GM12878 (cell line): Measurements from ENCODE around the gene KLHL36. TPM values are rescaled to one million over a fixed set of nuclear protein-coding genes. Genes with fewer than 3 reads are reported as not detected.

Source experiments
- ATF7 ChIP-seq: fragments of 450-650 bp; IDR thresholded peaks from 2 replicates; pipeline ENCODE4 v1.6.1; 2016; ENCODE audit warnings: low read depth, mild to moderate bottlenecking
- BCLAF1 ChIP-seq: fragments of 450-650 bp; IDR thresholded peaks from 2 replicates; pipeline ENCODE4 v1.6.1; 2017; ENCODE audit warnings: antibody characterized with exemption, mild to moderate bottlenecking, moderate library complexity
- BRCA1 ChIP-seq: IDR thresholded peaks from 2 replicates; pipeline ENCODE4 v1.6.1; 2011; ENCODE audit warnings: low read depth, low read length, improper control_type of control experiment
- GATAD2B ChIP-seq: fragments of 450-650 bp; conservative IDR thresholded peaks from 2 replicates; pipeline ENCODE4 v1.6.1; 2017; ENCODE audit warnings: low read depth, mild to moderate bottlenecking, moderate library complexity
- IRF4 ChIP-seq: IDR thresholded peaks from 2 replicates; pipeline ENCODE4 v1.6.1; 2011; ENCODE audit warnings: low read depth, low read length
- MAX ChIP-seq: IDR thresholded peaks from 2 replicates; pipeline ENCODE4 v1.6.1; 2012; ENCODE audit warnings: low read depth, low read length, improper control_type of control experiment
- MEF2B ChIP-seq: fragments of 450-650 bp; IDR thresholded peaks from 2 replicates; pipeline ENCODE4 v1.6.1; 2018; ENCODE audit warnings: mild to moderate bottlenecking, moderate library complexity; ENCODE audit not compliant: partially characterized antibody, poor library complexity, severe bottlenecking
- MYB ChIP-seq: fragments of 150-350 bp; IDR thresholded peaks from 2 replicates; pipeline ENCODE4 v1.6.1; 2014; ENCODE audit warnings: mild to moderate bottlenecking, low read depth, low read length, borderline replicate concordance
- NBN ChIP-seq: fragments of 450-650 bp; IDR thresholded peaks from 2 replicates; pipeline ENCODE4 v1.6.1; 2016
- NFYA ChIP-seq: IDR thresholded peaks from 2 replicates; pipeline ENCODE4 v1.6.1; 2011; ENCODE audit warnings: low read depth, mild to moderate bottlenecking, low read length, improper control_type of control experiment, borderline replicate concordance
- NR2C2 ChIP-seq: IDR thresholded peaks from 2 replicates; pipeline ENCODE4 v1.6.1; 2011; ENCODE audit warnings: borderline replicate concordance, low read depth; ENCODE audit not compliant: control insufficient read depth, insufficient read length
- NRF1 ChIP-seq: conservative IDR thresholded peaks from 2 replicates; pipeline ENCODE4 v1.6.1; 2011; ENCODE audit warnings: mild to moderate bottlenecking, low read depth, low read length, improper control_type of control experiment
- RAD51 ChIP-seq: fragments of 450-650 bp; IDR thresholded peaks from 2 replicates; pipeline ENCODE4 v1.6.1; 2016; ENCODE audit warnings: moderate library complexity, mild to moderate bottlenecking, inconsistent platforms
- SIX5 ChIP-seq: IDR thresholded peaks from 2 replicates; pipeline ENCODE4 v1.6.1; 2011; ENCODE audit warnings: mild to moderate bottlenecking, low read depth, low read length, moderate library complexity; ENCODE audit not compliant: severe bottlenecking
- SMC3 ChIP-seq: IDR thresholded peaks from 2 replicates; pipeline ENCODE4 v1.6.1; 2011; ENCODE audit warnings: low read length, improper control_type of control experiment, borderline replicate concordance
- STAT1 ChIP-seq: fragments of 450-650 bp; conservative IDR thresholded peaks from 2 replicates; pipeline ENCODE4 v1.6.1; 2014; ENCODE audit warnings: antibody characterized with exemption, mild to moderate bottlenecking
- SUPT20H ChIP-seq: IDR thresholded peaks from 2 replicates; pipeline ENCODE4 v1.6.1; 2011; ENCODE audit warnings: low read depth, mild to moderate bottlenecking, low read length, moderate library complexity, borderline replicate concordance; ENCODE audit not compliant: control insufficient read depth
- TCF12 ChIP-seq: IDR thresholded peaks from 2 replicates; pipeline ENCODE4 v1.6.1; 2011; ENCODE audit warnings: low read depth, mild to moderate bottlenecking, low read length
- USF1 ChIP-seq: IDR thresholded peaks from 2 replicates; pipeline ENCODE4 v1.6.1; 2011; ENCODE audit warnings: borderline replicate concordance, low read depth, mild to moderate bottlenecking, moderate library complexity, mixed read lengths, low read length; ENCODE audit not compliant: insufficient read depth; ENCODE audit errors: extremely low read length
- ZBED1 ChIP-seq: IDR thresholded peaks from 2 replicates; pipeline ENCODE4 v1.6.1; 2016; ENCODE audit warnings: borderline replicate concordance
- ZBTB4 ChIP-seq: fragments of 450-650 bp; formaldehyde crosslinking; IDR thresholded peaks from 2 replicates; pipeline ENCODE4 v1.4.0; 2022; ENCODE audit warnings: mild to moderate bottlenecking, moderate library complexity
- ZNF217 ChIP-seq: fragments of 450-650 bp; IDR thresholded peaks from 2 replicates; pipeline ENCODE4 v1.6.1; 2017; ENCODE audit warnings: antibody characterized with exemption, mild to moderate bottlenecking
- ZNF24 ChIP-seq: fragments of 450-650 bp; IDR thresholded peaks from 2 replicates; pipeline ENCODE4 v1.6.1; 2017; ENCODE audit warnings: antibody characterized with exemption, mild to moderate bottlenecking
- polyA plus RNA-seq, 11 experiments: library from polyadenylated mRNA; depleted of rRNA in 4 of 11; unstranded in 6 of 11; stranded (reverse) in 5 of 11; fragments of >200 nt; fragmentation: Nextera tagmentation in 4 of 11; fragmentation: Illumina TruSeq in 1 of 11; extraction: Ambion mirVana in 4 of 11; extraction: Trizol in 1 of 11; gene quantifications; 1 replicate in 1 of 11; 2 replicates in 10 of 11; pipeline versions ENCODE4 v1.2.1 to v1.2.3, GENCODE V29; 2011 to 2016; ENCODE audit warnings: inconsistent platforms in 2 of 11, missing spikeins in 2 of 11, low read depth in 1 of 11
- total RNA-seq, 4 experiments: library from RNA; depleted of rRNA in 3 of 4; stranded (reverse); fragments of >200 nt in 3 of 4; fragmentation: Illumina TruSeq in 1 of 4; extraction: Trizol in 1 of 4; gene quantifications; 2 replicates each; pipeline versions ENCODE4 v1.2.1 to v1.2.3, GENCODE V29; 2013 to 2021

Gene KLHL36
- total and polyA plus RNA-seq, 10 of the 15 experiments (the other 5 are each of a cell fraction or from before 2014, with no cell fraction given) = 2.6 to 45.3 (median 16.8) TPM

GRCh38 chr16:84614968-84615813 lies 33.1 kb upstream of the KLHL36 start (continued):
- no peak for TF ChIP-seq BCLAF1
- TF ChIP-seq MEF2B = no peak
- TF ChIP-seq STAT1 = no peak
- no peak for TF ChIP-seq RAD51
- TF ChIP-seq NRF1 = no peak
- TF ChIP-seq ZBTB4 = no peak
- no peak for TF ChIP-seq NBN
- no peak for TF ChIP-seq SIX5
- TF ChIP-seq BRCA1 = no peak
- no peak for TF ChIP-seq IRF4
- no peak for TF ChIP-seq SMC3
- no peak for TF ChIP-seq GATAD2B
- no peak for TF ChIP-seq ZNF24
- no peak for TF ChIP-seq ATF7
- no peak for TF ChIP-seq NFYA
- no peak for TF ChIP-seq SUPT20H
- TF ChIP-seq NR2C2 = no peak
- no peak for TF ChIP-seq USF1
- no peak for TF ChIP-seq TCF12
- no peak for TF ChIP-seq MAX
- no peak for TF ChIP-seq ZNF217
- TF ChIP-seq ZBED1 = 0 out of 2 replicates have a peak, but pooled peaks have one; percentile 10
- TF ChIP-seq MYB = no peak
